ENCODE measurements around the gene OR5M8. TPM values are rescaled to one million over a fixed set of nuclear protein-coding genes. Genes with fewer than 3 reads are reported as not detected.

OR5M8 gene
- total RNA-seq, 1 experiment from 2014 or later, result not detected

GRCh38 chr11:56474729-56475235 lies 16.4 kb downstream of the OR5M8 start:
- no TSS peak for BruUV-seq (replicated peaks)
- ChIA-PET POLR2A (ENCODE audit: unreplicated experiment) (no interaction called here), CTCF (no interaction called here)
- Histone ChIP-seq H3K4me1 (replicated peaks; ENCODE audit: insufficient read depth) (no peaks in the 10 kb centered on the region), H3K27me3 (ENCODE audit: insufficient read depth, low read depth) (no peaks in the 10 kb centered on the region), H3F3A (ENCODE audit: insufficient read depth, low read depth) (no peaks in the 10 kb centered on the region), H3K36me3 (ENCODE audit: low read depth) (no peaks in the 10 kb centered on the region), H3K4me3 (no peak overlapping the region), H4K20me1 (ENCODE audit: insufficient read depth) (no peaks in the 10 kb centered on the region), H3K9me3 (ENCODE audit: insufficient read depth, low read depth) (no peaks in the 10 kb centered on the region), H3K9me2 (ENCODE audit: insufficient read depth) (no peaks in the 10 kb centered on the region), H3K27ac (no peak overlapping the region), H3K79me2 (ENCODE audit: low read depth) (no peaks in the 10 kb centered on the region), H2AFZ (no peak overlapping the region), H3K4me2 (no peak overlapping the region)
- intact Hi-C loops (cut with micrococcal nuclease; ENCODE audit: unreplicated experiment), result no loop called here
- TF ChIP-seq EZH2 (IDR thresholded peaks at IDR 0.05; ENCODE audit: low read depth), result no peak
- DNase-seq, result no peak

- no peaks in the 10 kb centered on the region for H3F3A ChIP-seq (ENCODE audit: insufficient read depth, low read depth)
- intact Hi-C loops (cut with micrococcal nuclease; ENCODE audit: unreplicated experiment), result no loop called here
Measured at GRCh38 chr11:56473252-56473651, 17.9 kb downstream of the OR5M8 start, which contains the start of gene OR5M3. TSS of gene OR5M3 (minus strand) at chr11:56473352. CDS start at chr11:56470497, 2,855 bp downstream.

GRCh38 chr11:56457076-56457475 lies 34.1 kb downstream of the OR5M8 start:
- Histone ChIP-seq H3K27me3 (ENCODE audit: insufficient read depth, low read depth) (no peaks in the 10 kb centered on the region), H3F3A (ENCODE audit: insufficient read depth, low read depth) (no peaks in the 10 kb centered on the region), H3K4me1 (replicated peaks; ENCODE audit: insufficient read depth) (no peaks in the 10 kb centered on the region), H2AFZ (no peak overlapping the region), H3K36me3 (ENCODE audit: low read depth) (no peaks in the 10 kb centered on the region), H3K4me3 (no peak overlapping the region), H3K4me2 (no peak overlapping the region), H4K20me1 (ENCODE audit: insufficient read depth) (no peaks in the 10 kb centered on the region), H3K9me3 (ENCODE audit: insufficient read depth, low read depth) (no peaks in the 10 kb centered on the region), H3K79me2 (ENCODE audit: low read depth) (no peaks in the 10 kb centered on the region), H3K9me2 (ENCODE audit: insufficient read depth) (no peaks in the 10 kb centered on the region), H3K27ac (no peak overlapping the region)
- no peak for DNase-seq
- no TSS peak for BruUV-seq (replicated peaks)
- ChIA-PET POLR2A (ENCODE audit: unreplicated experiment) (no interaction called here), CTCF (no interaction called here)
- TF ChIP-seq EZH2 (IDR thresholded peaks at IDR 0.05; ENCODE audit: low read depth) (no peak), CTCF (conservative IDR thresholded peaks at IDR 0.05) (no peak)
- intact Hi-C loops (cut with micrococcal nuclease; ENCODE audit: unreplicated experiment), result no loop called here

More at GRCh38 chr11:56473252-56473651, 17.9 kb downstream of the OR5M8 start, which contains the start of gene OR5M3:
- no peaks in the 10 kb centered on the region for H3K27me3 ChIP-seq (ENCODE audit: insufficient read depth, low read depth)
- no peaks in the 10 kb centered on the region for H3K9me3 ChIP-seq (ENCODE audit: insufficient read depth, low read depth)
- BruUV-seq (replicated peaks), result no TSS peak
- H3K79me2 ChIP-seq (ENCODE audit: low read depth), result no peaks in the 10 kb centered on the region
- H3K4me2 ChIP-seq, result no peak within 1 kb of the TSS
- H4K20me1 ChIP-seq (ENCODE audit: insufficient read depth), result no peaks in the 10 kb centered on the region; the same call in 1 of the 2 replicates
- no peak within 1 kb of the TSS for H3K4me3 ChIP-seq
- H3K27ac ChIP-seq, result no peak within 1 kb of the TSS
- no peaks in the 10 kb centered on the region for H3K9me2 ChIP-seq (ENCODE audit: insufficient read depth)
- no peak within 1 kb of the TSS for H2AFZ ChIP-seq
- ChIA-PET CTCF (no interaction called here), POLR2A (ENCODE audit: unreplicated experiment) (no interaction called here)
- H3K36me3 ChIP-seq (ENCODE audit: low read depth), result no peaks in the 10 kb centered on the region
- DNase-seq, result no peak
- no peaks in the 10 kb centered on the region for H3K4me1 ChIP-seq (replicated peaks; ENCODE audit: insufficient read depth)
- no peak for TF ChIP-seq EZH2 (IDR thresholded peaks at IDR 0.05; ENCODE audit: low read depth)
- no peak for TF ChIP-seq CTCF (conservative IDR thresholded peaks at IDR 0.05)

- H3K4me2 ChIP-seq, result no peak overlapping the region
- H3F3A ChIP-seq (ENCODE audit: insufficient read depth, low read depth), result no peaks in the 10 kb centered on the region
- BruUV-seq (replicated peaks), result no TSS peak
- CTCF ChIA-PET, result no interaction called here
- H3K9me3 ChIP-seq (ENCODE audit: insufficient read depth, low read depth), result no peaks in the 10 kb centered on the region
- H3K79me2 ChIP-seq (ENCODE audit: low read depth), result no peaks in the 10 kb centered on the region
- DNase-seq, result no peak
- H4K20me1 ChIP-seq (ENCODE audit: insufficient read depth), result no peaks in the 10 kb centered on the region
- no peak overlapping the region for H2AFZ ChIP-seq
- TF ChIP-seq EZH2 (IDR thresholded peaks at IDR 0.05; ENCODE audit: low read depth), result no peak
- H3K9me2 ChIP-seq (ENCODE audit: insufficient read depth), result no peaks in the 10 kb centered on the region
- no peak overlapping the region for H3K4me3 ChIP-seq
- no peaks in the 10 kb centered on the region for H3K27me3 ChIP-seq (ENCODE audit: insufficient read depth, low read depth)
- no peaks in the 10 kb centered on the region for H3K4me1 ChIP-seq (replicated peaks; ENCODE audit: insufficient read depth)
- POLR2A ChIA-PET (ENCODE audit: unreplicated experiment), result no interaction called here
- intact Hi-C loops (cut with micrococcal nuclease; ENCODE audit: unreplicated experiment), result no loop called here
- H3K27ac ChIP-seq, result no peak overlapping the region
- H3K36me3 ChIP-seq (ENCODE audit: low read depth), result no peaks in the 10 kb centered on the region
Measured at GRCh38 chr11:56453521-56453920, 37.6 kb downstream of the OR5M8 start.

Other genes starting within 250 kb of the OR5M8 start
- gene OR5T3, start 239.1 kb downstream of the OR5M8 start, total RNA-seq (2021), result not detected in 2 replicates
- not detected in 2 replicates for gene OR5T1, start 217.2 kb downstream of the OR5M8 start, total RNA-seq (2021)
- gene OR8H1, start 199.1 kb downstream of the OR5M8 start, total RNA-seq (2021), result not detected in 2 replicates
- gene OR8K3, start 176.2 kb downstream of the OR5M8 start, total RNA-seq (2021), result not detected in 2 replicates
- gene OR8K1, start 145.3 kb downstream of the OR5M8 start, total RNA-seq (2021), result not detected in 2 replicates
- gene OR8J1, start 137.1 kb downstream of the OR5M8 start, total RNA-seq (2021), result not detected in 2 replicates
- gene OR8U1, start 115.7 kb downstream of the OR5M8 start, total RNA-seq (2021), result not detected in 2 replicates
- gene OR5AL1, start 78.7 kb downstream of the OR5M8 start, total RNA-seq (2021), result not detected in 2 replicates
- not detected in 2 replicates for gene OR5M3, start 18.0 kb downstream of the OR5M8 start, total RNA-seq (2021)
- not detected in 2 replicates for gene OR5M11, start 51.9 kb upstream of the OR5M8 start, total RNA-seq (2021)
- not detected in 2 replicates for gene OR5M10, start 86.4 kb upstream of the OR5M8 start, total RNA-seq (2021)
- gene OR5M1, start 123.5 kb upstream of the OR5M8 start, total RNA-seq (2021), result not detected in 2 replicates
- not detected in 2 replicates for gene OR5AP2, start 151.1 kb upstream of the OR5M8 start, total RNA-seq (2021)
- not detected in 2 replicates for gene OR5AR1, start 172.3 kb upstream of the OR5M8 start, total RNA-seq (2021)
- not detected in 2 replicates for gene OR9G1, start 207.7 kb upstream of the OR5M8 start, total RNA-seq (2021)